Stimulated activated memory B cell treated with anti-CD40 and anti-IgM and Interleukin-4, amounts not matched to agents 10 μg/mL and 1 μg/mL and 100 μg/mL, for 72 hours (primary cell): Measurements from ENCODE around the gene SETD1B.
"Not testable (repeated sequence)": the region's sequence is repeated elsewhere in the genome, so short reads cannot be mapped to it uniquely, and the experiment has no call there.

ENCODE experiments used
- ATAC-seq: fragments of 150-1000 bp; cut with Tn5 transposase; 2 replicates; pipeline ENCODE4 v1.10.0; 2021
- H3K27ac Mint-ChIP-seq: one replicate; pipeline ENCODE4 v1.8.0; 2022; ENCODE audit warnings: mild to moderate bottlenecking, mixed read lengths
- H3K27me3 Mint-ChIP-seq: one replicate; pipeline ENCODE4 v1.8.0; 2022; ENCODE audit warnings: mixed read lengths
- H3K36me3 Mint-ChIP-seq: one replicate; pipeline ENCODE4 v1.8.0; 2022; ENCODE audit warnings: mixed read lengths
- H3K4me1 Mint-ChIP-seq: one replicate; pipeline ENCODE4 v1.8.0; 2022; ENCODE audit warnings: mixed read lengths
- H3K4me3 Mint-ChIP-seq: one replicate; pipeline ENCODE4 v1.8.0; 2022; ENCODE audit warnings: mild to moderate bottlenecking, moderate library complexity, mixed read lengths
- H3K9me3 Mint-ChIP-seq: one replicate; pipeline ENCODE4 v1.8.0; 2022; ENCODE audit warnings: mixed read lengths

Gene SETD1B

DNA sequence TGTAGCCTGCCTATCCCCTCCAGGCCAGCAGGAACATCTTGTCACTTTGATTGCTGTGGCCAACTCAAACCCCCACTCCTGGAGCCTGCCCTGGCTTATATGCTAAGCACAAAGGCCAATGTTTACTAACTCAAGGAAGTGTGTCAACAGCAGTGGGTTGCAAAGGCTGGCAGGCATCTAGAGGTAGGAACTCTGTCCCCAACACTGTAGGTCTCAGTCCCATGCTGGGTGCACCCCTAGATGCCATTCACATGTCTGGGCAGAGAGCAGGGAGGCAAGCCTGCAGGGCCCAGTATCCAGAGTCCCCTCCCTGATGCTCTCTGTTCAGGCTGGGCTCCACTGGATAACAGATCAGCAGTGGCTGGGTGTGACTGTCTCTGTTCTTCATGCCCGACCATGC is 56.4 kb downstream of the SETD1B start:
- H3K27ac Mint-ChIP-seq: no peak overlapping the region
- no peaks in the 10 kb centered on the region for H3K36me3 Mint-ChIP-seq
- no peak overlapping the region for H3K4me3 Mint-ChIP-seq
- no peaks in the 10 kb centered on the region for H3K27me3 Mint-ChIP-seq
- no peaks in the 10 kb centered on the region for H3K9me3 Mint-ChIP-seq
- peaks cover 27% of the 10 kb centered on the region for H3K4me1 Mint-ChIP-seq
- ATAC-seq: no peak

DNA sequence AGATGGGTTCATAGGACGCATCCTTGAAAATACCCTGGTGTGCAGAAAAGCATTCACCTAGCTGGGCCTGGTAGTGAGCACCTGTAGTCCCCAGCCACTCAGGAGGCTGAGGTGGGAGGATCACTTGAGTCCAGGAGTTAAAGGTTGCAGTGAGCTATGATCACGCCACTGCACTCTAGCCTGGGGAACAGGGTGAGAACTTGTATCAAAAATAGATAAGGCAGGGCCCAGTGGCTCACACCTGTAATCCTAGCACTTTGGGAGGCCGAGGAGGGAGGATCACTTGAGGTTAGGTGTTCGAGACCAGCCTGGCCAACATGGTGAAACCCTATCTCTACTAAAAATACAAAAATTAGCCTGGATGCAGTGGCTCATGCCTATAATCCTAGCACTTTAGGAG is 56.9 kb downstream of the SETD1B start:
- not testable (repeated sequence) for ATAC-seq, H3K27ac Mint-ChIP-seq, H3K27me3 Mint-ChIP-seq, H3K9me3 Mint-ChIP-seq, H3K36me3 Mint-ChIP-seq, H3K4me3 Mint-ChIP-seq
- H3K4me1 Mint-ChIP-seq: peaks cover 22% of the 10 kb centered on the region

DNA sequence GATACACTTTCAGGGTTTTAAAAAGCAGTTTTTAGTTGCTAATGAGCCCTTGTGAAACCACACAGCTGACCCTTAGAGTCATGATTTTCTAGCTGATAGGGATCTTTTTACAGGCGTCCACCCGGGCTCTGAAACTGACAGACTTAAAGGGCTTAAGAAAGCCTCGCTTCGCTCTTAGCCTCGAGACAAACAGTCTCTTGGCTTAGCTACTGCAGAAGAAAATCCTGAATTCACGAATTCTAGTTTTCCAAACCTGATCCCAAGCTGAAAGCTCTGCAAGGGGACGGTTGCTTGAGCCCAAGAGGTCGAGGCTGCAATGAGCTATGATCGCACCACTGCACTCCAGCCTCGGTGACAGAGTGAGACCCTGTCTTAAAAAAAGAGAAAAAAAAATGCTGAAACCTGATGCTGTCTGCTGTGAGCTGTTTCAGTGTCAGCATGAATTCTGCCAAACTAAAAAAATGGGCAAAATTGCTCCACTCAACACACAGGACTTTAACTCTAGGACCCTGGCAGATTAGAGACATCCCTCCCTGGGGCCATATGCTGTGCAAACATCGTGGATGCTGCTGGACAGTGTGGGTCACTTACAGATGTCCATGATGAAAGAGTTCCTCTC is 57.9 kb downstream of the SETD1B start:
- ATAC-seq: no peak
- Mint-ChIP-seq H3K9me3 (no peaks in the 10 kb centered on the region), H3K27me3 (no peaks in the 10 kb centered on the region), H3K4me3 (no peak overlapping the region), H3K27ac (no peak overlapping the region), H3K4me1 (peaks cover 12% of the 10 kb centered on the region), H3K36me3 (no peaks in the 10 kb centered on the region)

DNA sequence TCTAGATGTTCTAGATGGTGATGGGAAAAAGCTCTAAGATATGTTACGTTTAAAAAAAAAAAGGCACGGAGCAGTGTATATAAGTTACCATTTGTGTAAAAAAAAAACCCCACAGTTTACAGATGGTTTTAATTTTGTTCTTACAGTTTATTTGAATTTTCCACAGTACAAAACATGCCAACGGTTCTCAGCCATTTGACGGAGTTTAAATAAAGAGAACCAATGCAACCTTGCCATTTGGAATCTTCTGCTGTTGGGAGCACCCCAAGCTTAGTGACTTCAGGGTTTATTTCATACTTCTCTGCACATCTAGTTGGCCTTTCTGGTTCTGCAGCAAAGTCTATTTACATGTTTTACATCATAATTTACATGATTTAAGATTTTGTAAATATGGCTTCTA is 62.5 kb downstream of the SETD1B start:
- no peaks in the 10 kb centered on the region for H3K27me3 Mint-ChIP-seq
- H3K36me3 Mint-ChIP-seq: no peaks in the 10 kb centered on the region
- H3K4me1 Mint-ChIP-seq: no peaks in the 10 kb centered on the region
- no peak overlapping the region for H3K27ac Mint-ChIP-seq
- ATAC-seq: no peak
- no peak overlapping the region for H3K4me3 Mint-ChIP-seq
- no peaks in the 10 kb centered on the region for H3K9me3 Mint-ChIP-seq

DNA sequence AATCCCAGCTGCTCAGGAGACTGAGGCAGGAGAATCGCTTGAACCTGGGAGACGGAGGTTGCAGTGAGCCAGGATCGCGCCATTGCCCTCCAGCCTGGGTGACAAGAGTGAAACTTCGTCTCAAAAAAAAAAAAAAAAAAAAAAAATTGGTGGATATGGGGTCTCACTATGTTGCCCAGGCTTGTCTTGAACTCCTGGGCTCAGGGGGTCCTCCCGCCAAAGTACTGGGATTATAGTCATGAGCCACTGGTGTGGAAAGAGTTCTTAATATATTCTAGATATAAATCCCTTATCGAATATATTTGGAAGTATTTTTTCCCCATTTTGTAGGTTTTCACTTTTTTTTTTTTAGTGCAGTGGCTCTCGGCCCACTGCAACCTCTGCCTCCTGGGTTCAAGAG is 65.4 kb downstream of the SETD1B start:
- not testable (repeated sequence) for H3K4me1 Mint-ChIP-seq, ATAC-seq, H3K27me3 Mint-ChIP-seq, H3K36me3 Mint-ChIP-seq, H3K4me3 Mint-ChIP-seq, H3K9me3 Mint-ChIP-seq, H3K27ac Mint-ChIP-seq

DNA sequence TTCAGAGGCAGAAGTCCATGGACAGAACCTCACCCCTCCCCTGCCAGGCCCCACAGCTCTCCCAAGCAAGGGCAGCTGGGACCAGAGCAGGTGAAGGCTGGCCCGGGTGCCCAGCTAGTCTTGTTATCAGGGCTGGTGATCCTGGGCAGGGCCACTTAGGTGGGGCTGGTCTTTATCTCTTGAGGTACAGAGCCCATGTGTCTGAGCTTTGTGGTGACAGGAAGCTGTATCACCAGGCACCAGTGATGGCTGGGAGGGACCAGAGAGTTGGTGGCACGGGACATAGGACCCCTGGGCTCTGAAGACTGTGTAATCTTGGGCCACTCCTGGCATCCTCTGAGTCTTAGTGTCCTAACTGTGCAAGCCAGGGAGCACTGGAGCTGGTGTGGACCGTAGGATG is 67.7 kb downstream of the SETD1B start:
- Mint-ChIP-seq H3K9me3 (no peaks in the 10 kb centered on the region), H3K27me3 (no peaks in the 10 kb centered on the region), H3K36me3 (no peaks in the 10 kb centered on the region), H3K27ac (no peak overlapping the region), H3K4me1 (no peaks in the 10 kb centered on the region), H3K4me3 (no peak overlapping the region)
- ATAC-seq: no peak

DNA sequence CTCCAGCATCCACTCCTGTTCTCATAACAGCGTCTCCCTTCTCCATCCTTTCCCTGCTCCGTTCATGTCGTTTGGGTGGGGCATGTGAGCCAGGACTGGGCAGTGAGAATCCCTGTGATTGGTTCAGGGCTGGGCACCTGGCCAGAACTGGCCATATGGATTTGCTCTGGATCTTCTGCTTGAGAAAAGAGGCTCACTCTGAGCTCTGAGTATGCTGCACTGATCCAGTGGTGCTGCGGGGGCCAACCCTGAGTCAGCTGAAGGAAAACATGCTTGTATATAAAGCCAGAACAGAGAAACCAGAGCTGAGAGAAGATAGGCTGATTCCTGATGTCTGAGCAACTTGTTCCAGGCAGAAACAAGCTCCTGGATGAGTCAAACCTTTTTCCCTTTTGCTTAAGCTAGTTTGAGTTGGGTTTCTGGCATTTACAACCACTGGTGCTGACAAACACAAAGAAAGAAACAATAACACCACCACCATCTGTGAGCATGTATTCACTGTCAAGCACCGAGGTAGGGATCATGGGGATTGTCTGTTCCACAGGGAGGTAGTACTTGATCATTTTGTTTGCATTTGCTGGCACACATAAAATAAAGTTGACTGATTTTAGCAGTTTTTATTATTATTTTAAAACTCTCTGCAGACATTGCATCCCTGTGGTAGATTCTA is 68.9 kb downstream of the SETD1B start:
- no peaks in the 10 kb centered on the region for H3K9me3 Mint-ChIP-seq
- H3K36me3 Mint-ChIP-seq: no peaks in the 10 kb centered on the region
- no peaks in the 10 kb centered on the region for H3K27me3 Mint-ChIP-seq
- H3K4me3 Mint-ChIP-seq: no peak overlapping the region
- no peaks in the 10 kb centered on the region for H3K4me1 Mint-ChIP-seq
- H3K27ac Mint-ChIP-seq: no peak overlapping the region
- ATAC-seq: no peak

DNA sequence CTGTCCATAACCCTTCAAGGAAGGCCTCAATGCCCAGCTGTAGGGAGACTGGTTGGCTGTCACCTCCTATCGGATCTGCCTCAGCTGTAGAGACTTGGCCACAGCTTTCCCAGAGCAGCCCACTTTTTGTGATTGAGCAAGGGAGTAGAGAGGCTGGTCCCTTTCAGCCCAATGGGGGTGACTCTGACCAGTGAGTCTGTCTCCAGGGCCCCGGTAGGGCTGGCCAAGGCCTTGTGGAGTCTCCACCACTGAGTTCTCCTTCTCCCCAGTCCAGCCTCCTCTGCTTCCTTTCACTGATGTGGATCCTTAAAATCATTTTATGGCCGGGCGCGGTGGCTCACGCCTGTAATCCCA is 69.4 kb downstream of the SETD1B start:
- Mint-ChIP-seq H3K27me3 (no peaks in the 10 kb centered on the region), H3K27ac (no peak overlapping the region), H3K4me1 (no peaks in the 10 kb centered on the region), H3K36me3 (no peaks in the 10 kb centered on the region), H3K9me3 (no peaks in the 10 kb centered on the region), H3K4me3 (no peak overlapping the region)
- no peak for ATAC-seq

DNA sequence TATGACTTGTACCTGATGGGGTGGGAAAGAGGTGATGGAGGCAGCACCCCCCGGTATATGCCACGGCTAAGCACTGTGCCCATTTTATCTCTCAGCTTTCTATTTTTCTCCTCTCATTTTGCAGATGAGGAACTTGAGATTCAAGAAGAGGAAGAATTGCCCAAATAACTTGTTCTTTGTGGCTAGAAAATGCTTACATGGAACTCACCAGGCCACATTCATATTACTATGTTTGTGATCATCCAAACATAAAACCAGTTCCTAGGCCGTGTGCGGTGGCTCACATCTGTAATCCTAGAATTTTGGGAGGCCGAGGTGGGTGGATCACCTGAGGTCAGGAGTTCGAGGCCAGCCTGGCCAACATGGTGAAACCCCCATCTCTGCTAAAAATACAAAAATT is 70.3 kb downstream of the SETD1B start:
- no peaks in the 10 kb centered on the region for H3K9me3 Mint-ChIP-seq
- no peaks in the 10 kb centered on the region for H3K4me1 Mint-ChIP-seq
- no peaks in the 10 kb centered on the region for H3K27me3 Mint-ChIP-seq
- H3K36me3 Mint-ChIP-seq: no peaks in the 10 kb centered on the region
- no peak overlapping the region for H3K27ac Mint-ChIP-seq
- H3K4me3 Mint-ChIP-seq: no peak overlapping the region
- ATAC-seq: no peak

DNA sequence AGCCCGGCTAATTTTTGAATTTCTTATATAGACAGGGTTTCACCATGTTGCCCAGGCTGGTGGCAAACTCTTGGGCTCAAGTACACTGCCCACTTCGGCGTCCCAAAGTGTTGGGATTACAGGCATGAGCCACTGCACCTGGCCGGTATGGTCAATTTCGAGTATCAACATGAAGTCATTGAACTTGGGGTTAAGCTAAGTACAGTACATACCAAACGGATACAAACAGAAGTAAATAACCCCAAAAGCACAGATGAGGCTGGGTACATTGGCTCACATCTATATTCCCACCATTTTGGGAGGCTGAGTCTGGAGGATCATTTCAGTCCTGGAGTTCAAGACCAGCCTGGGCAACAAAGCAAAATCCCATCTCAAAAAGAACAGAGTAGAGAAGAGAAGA is 71.8 kb downstream of the SETD1B start:
- no peak overlapping the region for H3K4me3 Mint-ChIP-seq
- H3K36me3 Mint-ChIP-seq: no peaks in the 10 kb centered on the region
- H3K9me3 Mint-ChIP-seq: no peaks in the 10 kb centered on the region
- ATAC-seq: no peak
- no peak overlapping the region for H3K27ac Mint-ChIP-seq
- H3K4me1 Mint-ChIP-seq: no peaks in the 10 kb centered on the region
- H3K27me3 Mint-ChIP-seq: no peaks in the 10 kb centered on the region

DNA sequence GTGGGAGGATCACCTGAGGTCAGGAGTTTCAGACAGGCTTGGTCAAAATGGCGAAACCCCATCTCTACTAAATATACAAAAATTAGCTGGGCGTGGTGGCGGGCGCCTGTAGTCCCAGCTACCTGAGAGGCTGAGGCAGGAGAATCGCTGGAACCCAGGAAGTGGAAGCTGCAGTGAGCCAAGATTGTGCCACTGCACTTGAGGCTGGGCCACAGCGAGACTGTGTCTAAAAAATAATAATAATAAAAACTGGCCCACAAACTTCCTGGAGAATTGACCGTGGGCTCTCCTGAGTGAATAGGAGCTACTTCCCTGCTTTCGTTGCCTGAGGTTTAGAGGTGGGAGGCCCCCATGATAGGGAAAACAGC is 72.3 kb downstream of the SETD1B start:
- H3K4me1 Mint-ChIP-seq, H3K27me3 Mint-ChIP-seq, H3K9me3 Mint-ChIP-seq, ATAC-seq, H3K27ac Mint-ChIP-seq, H3K4me3 Mint-ChIP-seq, H3K36me3 Mint-ChIP-seq: not testable (repeated sequence)
